ENCODE data around the gene ATP5F1D. TPM values are rescaled to one million over a fixed set of nuclear protein-coding genes. Genes with fewer than 3 reads are reported as not detected.
A peak's percentile ranks its signal among the peaks of the same experiment; 100 is the strongest.

Gene ATP5F1D
- total and polyA plus RNA-seq, 2 of the 13 experiments (the other 11 are each of a cell fraction or from before 2014, with no cell fraction given), result 39.4 to 78.7 TPM

DNA sequence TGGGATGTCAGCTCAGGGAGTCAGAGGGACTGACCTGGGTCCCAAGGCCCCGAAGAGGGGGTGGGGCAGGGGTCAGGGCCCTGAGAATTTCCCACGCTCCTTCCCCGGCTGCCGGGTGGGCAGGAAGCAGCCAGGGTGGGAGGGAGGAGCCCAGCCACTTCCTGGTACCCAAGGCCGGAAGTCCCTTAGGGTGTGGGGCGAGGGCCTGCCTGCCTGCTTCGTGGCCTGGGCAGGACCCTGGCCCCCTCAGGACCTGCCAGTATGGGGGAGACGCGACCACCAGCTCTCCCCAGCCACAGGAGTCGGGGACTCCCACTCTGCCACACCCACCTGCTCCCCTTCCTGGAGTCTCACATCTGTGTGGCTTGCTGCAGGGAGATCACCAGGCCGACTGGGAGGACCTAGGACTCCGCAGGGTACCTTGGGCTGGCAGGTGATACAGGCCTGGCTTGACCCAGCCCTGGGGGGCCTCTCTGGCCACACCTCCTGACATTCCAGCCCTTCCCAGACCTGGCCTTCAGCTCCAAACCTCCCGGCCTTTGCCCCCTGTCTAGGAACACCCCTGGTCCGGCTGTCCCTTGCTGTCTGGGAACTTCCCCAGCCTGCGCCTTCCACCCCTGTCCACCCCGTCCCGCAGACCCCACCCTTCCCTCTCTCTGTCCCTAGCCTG lies 17.8 kb downstream of the ATP5F1D start (continued):
- TF ChIP-seq, protein P1, sequence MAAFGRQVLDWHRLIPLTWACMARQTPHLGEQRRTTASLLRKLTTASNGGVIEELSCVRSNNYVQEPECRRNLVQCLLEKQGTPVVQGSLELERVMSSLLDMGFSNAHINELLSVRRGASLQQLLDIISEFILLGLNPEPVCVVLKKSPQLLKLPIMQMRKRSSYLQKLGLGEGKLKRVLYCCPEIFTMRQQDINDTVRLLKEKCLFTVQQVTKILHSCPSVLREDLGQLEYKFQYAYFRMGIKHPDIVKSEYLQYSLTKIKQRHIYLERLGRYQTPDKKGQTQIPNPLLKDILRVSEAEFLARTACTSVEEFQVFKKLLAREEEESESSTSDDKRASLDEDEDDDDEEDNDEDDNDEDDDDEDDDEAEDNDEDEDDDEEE (CRISPR knock-in tag; IDR thresholded peaks at IDR 0.05), result 0 out of 2 replicates have a peak, but pooled peaks have one; percentile 38
- TF ChIP-seq HNRNPLL (IDR thresholded peaks at IDR 0.05; ENCODE audit: low read depth, low read length, poor library complexity, severe bottlenecking), result peak; percentile 47
- TF ChIP-seq ASH2L (IDR thresholded peaks at IDR 0.05; ENCODE audit: insufficient read length, low read depth, low read length), result peak; percentile 83
- TF ChIP-seq MAZ (IDR thresholded peaks at IDR 0.05; ENCODE audit: borderline replicate concordance, low read depth, low read length), result peak; percentile 25; the same call in 1 of the 2 replicates
- TF ChIP-seq MAZ (CRISPR knock-in tag; IDR thresholded peaks at IDR 0.05; ENCODE audit: low read depth), result peak; percentile 85
- TF ChIP-seq ZNF557 (CRISPR knock-in tag; IDR thresholded peaks at IDR 0.05), result no peak
- TF ChIP-seq LCORL (IDR thresholded peaks at IDR 0.05), result no peak
- peak; percentile 94 for TF ChIP-seq LCORL (CRISPR knock-in tag; IDR thresholded peaks at IDR 0.05)
- TF ChIP-seq ZNF331 (CRISPR knock-in tag; IDR thresholded peaks at IDR 0.05), result peak; percentile 65; the same call in 1 of the 2 replicates
- peak; percentile 22; the same call in 1 of the 2 replicates for TF ChIP-seq SNAI1 (CRISPR knock-in tag; IDR thresholded peaks at IDR 0.05; ENCODE audit: borderline replicate concordance)
- TF ChIP-seq, protein P2, sequence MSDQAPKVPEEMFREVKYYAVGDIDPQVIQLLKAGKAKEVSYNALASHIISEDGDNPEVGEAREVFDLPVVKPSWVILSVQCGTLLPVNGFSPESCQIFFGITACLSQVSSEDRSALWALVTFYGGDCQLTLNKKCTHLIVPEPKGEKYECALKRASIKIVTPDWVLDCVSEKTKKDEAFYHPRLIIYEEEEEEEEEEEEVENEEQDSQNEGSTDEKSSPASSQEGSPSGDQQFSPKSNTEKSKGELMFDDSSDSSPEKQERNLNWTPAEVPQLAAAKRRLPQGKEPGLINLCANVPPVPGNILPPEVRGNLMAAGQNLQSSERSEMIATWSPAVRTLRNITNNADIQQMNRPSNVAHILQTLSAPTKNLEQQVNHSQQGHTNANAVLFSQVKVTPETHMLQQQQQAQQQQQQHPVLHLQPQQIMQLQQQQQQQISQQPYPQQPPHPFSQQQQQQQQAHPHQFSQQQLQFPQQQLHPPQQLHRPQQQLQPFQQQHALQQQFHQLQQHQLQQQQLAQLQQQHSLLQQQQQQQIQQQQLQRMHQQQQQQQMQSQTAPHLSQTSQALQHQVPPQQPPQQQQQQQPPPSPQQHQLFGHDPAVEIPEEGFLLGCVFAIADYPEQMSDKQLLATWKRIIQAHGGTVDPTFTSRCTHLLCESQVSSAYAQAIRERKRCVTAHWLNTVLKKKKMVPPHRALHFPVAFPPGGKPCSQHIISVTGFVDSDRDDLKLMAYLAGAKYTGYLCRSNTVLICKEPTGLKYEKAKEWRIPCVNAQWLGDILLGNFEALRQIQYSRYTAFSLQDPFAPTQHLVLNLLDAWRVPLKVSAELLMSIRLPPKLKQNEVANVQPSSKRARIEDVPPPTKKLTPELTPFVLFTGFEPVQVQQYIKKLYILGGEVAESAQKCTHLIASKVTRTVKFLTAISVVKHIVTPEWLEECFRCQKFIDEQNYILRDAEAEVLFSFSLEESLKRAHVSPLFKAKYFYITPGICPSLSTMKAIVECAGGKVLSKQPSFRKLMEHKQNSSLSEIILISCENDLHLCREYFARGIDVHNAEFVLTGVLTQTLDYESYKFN (CRISPR knock-in tag; conservative IDR thresholded peaks at IDR 0.05), result peak; percentile 90
- TF ChIP-seq, protein P3, sequence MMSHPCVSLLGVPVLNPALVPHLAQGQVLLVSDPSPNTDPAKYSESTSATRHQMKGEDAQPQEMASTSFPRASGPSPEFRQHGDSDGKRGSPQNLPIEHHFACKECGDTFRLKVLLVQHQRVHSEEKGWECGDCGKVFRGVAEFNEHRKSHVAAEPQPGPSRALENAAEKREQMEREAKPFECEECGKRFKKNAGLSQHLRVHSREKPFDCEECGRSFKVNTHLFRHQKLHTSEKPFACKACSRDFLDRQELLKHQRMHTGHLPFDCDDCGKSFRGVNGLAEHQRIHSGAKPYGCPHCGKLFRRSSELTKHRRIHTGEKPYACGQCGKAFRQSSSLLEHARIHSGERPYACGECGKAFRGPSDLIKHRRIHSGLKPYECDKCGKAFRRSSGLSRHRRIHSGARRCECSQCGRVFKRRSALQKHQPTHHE (CRISPR knock-in tag; IDR thresholded peaks at IDR 0.05; ENCODE audit: borderline replicate concordance), result no peak; the same call in 1 of the 2 replicates
- TF ChIP-seq, protein P4, sequence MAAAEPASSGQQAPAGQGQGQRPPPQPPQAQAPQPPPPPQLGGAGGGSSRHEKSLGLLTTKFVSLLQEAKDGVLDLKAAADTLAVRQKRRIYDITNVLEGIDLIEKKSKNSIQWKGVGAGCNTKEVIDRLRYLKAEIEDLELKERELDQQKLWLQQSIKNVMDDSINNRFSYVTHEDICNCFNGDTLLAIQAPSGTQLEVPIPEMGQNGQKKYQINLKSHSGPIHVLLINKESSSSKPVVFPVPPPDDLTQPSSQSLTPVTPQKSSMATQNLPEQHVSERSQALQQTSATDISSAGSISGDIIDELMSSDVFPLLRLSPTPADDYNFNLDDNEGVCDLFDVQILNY (CRISPR knock-in tag; conservative IDR thresholded peaks at IDR 0.05), result 0 out of 2 replicates have a peak, but pooled peaks have one; percentile 17
- TF ChIP-seq, protein P5, sequence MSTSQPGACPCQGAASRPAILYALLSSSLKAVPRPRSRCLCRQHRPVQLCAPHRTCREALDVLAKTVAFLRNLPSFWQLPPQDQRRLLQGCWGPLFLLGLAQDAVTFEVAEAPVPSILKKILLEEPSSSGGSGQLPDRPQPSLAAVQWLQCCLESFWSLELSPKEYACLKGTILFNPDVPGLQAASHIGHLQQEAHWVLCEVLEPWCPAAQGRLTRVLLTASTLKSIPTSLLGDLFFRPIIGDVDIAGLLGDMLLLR (CRISPR knock-in tag; IDR thresholded peaks at IDR 0.05), result no peak
- TF ChIP-seq, protein P6, sequence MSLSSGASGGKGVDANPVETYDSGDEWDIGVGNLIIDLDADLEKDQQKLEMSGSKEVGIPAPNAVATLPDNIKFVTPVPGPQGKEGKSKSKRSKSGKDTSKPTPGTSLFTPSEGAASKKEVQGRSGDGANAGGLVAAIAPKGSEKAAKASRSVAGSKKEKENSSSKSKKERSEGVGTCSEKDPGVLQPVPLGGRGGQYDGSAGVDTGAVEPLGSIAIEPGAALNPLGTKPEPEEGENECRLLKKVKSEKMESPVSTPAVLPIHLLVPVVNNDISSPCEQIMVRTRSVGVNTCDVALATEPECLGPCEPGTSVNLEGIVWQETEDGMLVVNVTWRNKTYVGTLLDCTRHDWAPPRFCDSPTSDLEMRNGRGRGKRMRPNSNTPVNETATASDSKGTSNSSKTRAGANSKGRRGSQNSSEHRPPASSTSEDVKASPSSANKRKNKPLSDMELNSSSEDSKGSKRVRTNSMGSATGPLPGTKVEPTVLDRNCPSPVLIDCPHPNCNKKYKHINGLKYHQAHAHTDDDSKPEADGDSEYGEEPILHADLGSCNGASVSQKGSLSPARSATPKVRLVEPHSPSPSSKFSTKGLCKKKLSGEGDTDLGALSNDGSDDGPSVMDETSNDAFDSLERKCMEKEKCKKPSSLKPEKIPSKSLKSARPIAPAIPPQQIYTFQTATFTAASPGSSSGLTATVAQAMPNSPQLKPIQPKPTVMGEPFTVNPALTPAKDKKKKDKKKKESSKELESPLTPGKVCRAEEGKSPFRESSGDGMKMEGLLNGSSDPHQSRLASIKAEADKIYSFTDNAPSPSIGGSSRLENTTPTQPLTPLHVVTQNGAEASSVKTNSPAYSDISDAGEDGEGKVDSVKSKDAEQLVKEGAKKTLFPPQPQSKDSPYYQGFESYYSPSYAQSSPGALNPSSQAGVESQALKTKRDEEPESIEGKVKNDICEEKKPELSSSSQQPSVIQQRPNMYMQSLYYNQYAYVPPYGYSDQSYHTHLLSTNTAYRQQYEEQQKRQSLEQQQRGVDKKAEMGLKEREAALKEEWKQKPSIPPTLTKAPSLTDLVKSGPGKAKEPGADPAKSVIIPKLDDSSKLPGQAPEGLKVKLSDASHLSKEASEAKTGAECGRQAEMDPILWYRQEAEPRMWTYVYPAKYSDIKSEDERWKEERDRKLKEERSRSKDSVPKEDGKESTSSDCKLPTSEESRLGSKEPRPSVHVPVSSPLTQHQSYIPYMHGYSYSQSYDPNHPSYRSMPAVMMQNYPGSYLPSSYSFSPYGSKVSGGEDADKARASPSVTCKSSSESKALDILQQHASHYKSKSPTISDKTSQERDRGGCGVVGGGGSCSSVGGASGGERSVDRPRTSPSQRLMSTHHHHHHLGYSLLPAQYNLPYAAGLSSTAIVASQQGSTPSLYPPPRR (CRISPR knock-in tag; IDR thresholded peaks at IDR 0.05; ENCODE audit: borderline replicate concordance), result peak; percentile 82

Measured in HepG2 (cell line).